OCI-LY1 (cell line): Measurements from ENCODE around the gene FAT1.

ENCODE experiments used
- H2AFZ ChIP-seq: fragments of 200-600 bp; sonication (generic), shearing (Covaris generic); 2 replicates; pipeline ENCODE4 v1.6.0; 2014; ENCODE audit warnings: antibody characterized with exemption, mild to moderate bottlenecking, low read length
- H3F3A ChIP-seq: fragments of 200-600 bp; sonication (generic), shearing (Covaris generic); 2 replicates; pipeline ENCODE4 v1.6.0; 2014; ENCODE audit warnings: mild to moderate bottlenecking, antibody characterized with exemption, low read length, moderate library complexity; ENCODE audit not compliant: insufficient read depth
- H3K27ac ChIP-seq: fragments of 200-600 bp; sonication (generic); 2 replicates; pipeline ENCODE4 v1.5.1; 2014; ENCODE audit warnings: low read length, mixed run types, mild to moderate bottlenecking, low read depth; ENCODE audit not compliant: poor library complexity, severe bottlenecking
- H3K27me3 ChIP-seq: fragments of 200-600 bp; sonication (generic); 2 replicates; pipeline ENCODE4 v1.6.0; 2014; ENCODE audit warnings: antibody characterized with exemption, mild to moderate bottlenecking, low read length, moderate library complexity; ENCODE audit not compliant: insufficient read depth
- H3K36me3 ChIP-seq: fragments of 200-600 bp; sonication (generic); 2 replicates; pipeline ENCODE4 v1.6.1; 2014; ENCODE audit warnings: mild to moderate bottlenecking, antibody characterized with exemption, low read length, moderate library complexity, mixed read lengths; ENCODE audit not compliant: insufficient read depth
- H3K4me1 ChIP-seq: fragments of 200-600 bp; sonication (generic); 2 replicates; pipeline ENCODE4 v1.5.1; 2014; ENCODE audit warnings: mild to moderate bottlenecking, low read length, moderate library complexity; ENCODE audit not compliant: insufficient read depth, severe bottlenecking
- H3K4me2 ChIP-seq: fragments of 200-600 bp; sonication (generic), shearing (Covaris generic); 2 replicates; pipeline ENCODE4 v1.6.1; 2014; ENCODE audit warnings: low read length
- H3K4me3 ChIP-seq: fragments of 200-600 bp; sonication (generic); 2 replicates; pipeline ENCODE4 v1.5.1; 2014; ENCODE audit warnings: low read length, low read depth, mild to moderate bottlenecking, mixed read lengths; ENCODE audit not compliant: poor library complexity, severe bottlenecking
- H3K79me2 ChIP-seq: fragments of 200-600 bp; shearing (Covaris generic); 2 replicates; pipeline ENCODE4 v1.6.1; 2016; ENCODE audit warnings: mixed run types, low read length, mixed read lengths; ENCODE audit not compliant: insufficient read depth
- H3K9ac ChIP-seq: fragments of 200-600 bp; sonication (generic), shearing (Covaris generic); 2 replicates; pipeline ENCODE4 v1.6.1; 2014; ENCODE audit warnings: mild to moderate bottlenecking, low read length, mixed read lengths
- H3K9me2 ChIP-seq: fragments of 200-600 bp; sonication (generic), shearing (Covaris generic); 2 replicates; pipeline ENCODE4 v1.6.1; 2014; ENCODE audit warnings: low read depth, mild to moderate bottlenecking, low read length, mixed read lengths
- H3K9me3 ChIP-seq: fragments of 200-600 bp; shearing (Covaris generic); 2 replicates; pipeline ENCODE4 v1.6.1; 2014; ENCODE audit warnings: low read length, mixed read lengths
- H4K20me1 ChIP-seq: fragments of 200-600 bp; sonication (generic), shearing (Covaris generic); 2 replicates; pipeline ENCODE4 v1.6.0; 2016; ENCODE audit warnings: mild to moderate bottlenecking, low read length; ENCODE audit not compliant: insufficient read depth
- CTCF ChIP-seq: fragments of 200-600 bp; sonication (generic), shearing (Covaris generic); IDR thresholded peaks from 2 replicates; pipeline ENCODE4 v1.5.1; 2017; ENCODE audit warnings: mild to moderate bottlenecking, antibody characterized with exemption, low read length, moderate library complexity, mixed read lengths
- EZH2 ChIP-seq: fragments of 200-600 bp; sonication (generic), shearing (Covaris generic); IDR thresholded peaks from 2 replicates; pipeline ENCODE4 v1.8.0; 2017; ENCODE audit warnings: borderline replicate concordance, mixed run types, mild to moderate bottlenecking, antibody characterized with exemption, low read length, moderate library complexity, mixed read lengths

FAT1 gene

GRCh38 chr4:186702940-186703339 lies 20.7 kb downstream of the FAT1 start:
- Histone ChIP-seq H3K27me3 (no peaks in the 10 kb centered on the region), H3K4me2 (no peak overlapping the region), H3K9me3 (no peaks in the 10 kb centered on the region), H3K36me3 (no peaks in the 10 kb centered on the region), H2AFZ (no peak overlapping the region), H3K4me1 (no peaks in the 10 kb centered on the region), H3K79me2 (no peaks in the 10 kb centered on the region), H3K9ac (no peak overlapping the region), H4K20me1 (no peaks in the 10 kb centered on the region), H3F3A (no peaks in the 10 kb centered on the region), H3K4me3 (no peak overlapping the region), H3K9me2 (no peaks in the 10 kb centered on the region), H3K27ac (no peak overlapping the region)
- no peak for TF ChIP-seq CTCF
- no peak for TF ChIP-seq EZH2

- Histone ChIP-seq H4K20me1 (no peaks in the 10 kb centered on the region), H3F3A (no peaks in the 10 kb centered on the region), H2AFZ (no peak overlapping the region), H3K79me2 (no peaks in the 10 kb centered on the region), H3K4me3 (no peak overlapping the region), H3K9ac (no peak overlapping the region), H3K4me1 (no peaks in the 10 kb centered on the region), H3K36me3 (no peaks in the 10 kb centered on the region), H3K9me3 (no peaks in the 10 kb centered on the region), H3K27ac (no peak overlapping the region), H3K27me3 (no peaks in the 10 kb centered on the region), H3K9me2 (no peaks in the 10 kb centered on the region), H3K4me2 (no peak overlapping the region)
- TF ChIP-seq CTCF (no peak), EZH2 (no peak)
These were observed 21.4 kb downstream of the FAT1 start for GRCh38 chr4:186702297-186702696.

GRCh38 chr4:186701788-186702187 lies 21.9 kb downstream of the FAT1 start:
- no peak overlapping the region for H2AFZ ChIP-seq
- H3K9ac ChIP-seq: no peak overlapping the region
- H3F3A ChIP-seq: no peaks in the 10 kb centered on the region
- H3K79me2 ChIP-seq: no peaks in the 10 kb centered on the region
- no peaks in the 10 kb centered on the region for H3K9me2 ChIP-seq
- H4K20me1 ChIP-seq: no peaks in the 10 kb centered on the region
- H3K9me3 ChIP-seq: no peaks in the 10 kb centered on the region
- H3K4me3 ChIP-seq: no peak overlapping the region
- H3K4me1 ChIP-seq: no peaks in the 10 kb centered on the region
- H3K27me3 ChIP-seq: no peaks in the 10 kb centered on the region
- H3K4me2 ChIP-seq: no peak overlapping the region
- no peak overlapping the region for H3K27ac ChIP-seq
- TF ChIP-seq CTCF (no peak), EZH2 (no peak)
- no peaks in the 10 kb centered on the region for H3K36me3 ChIP-seq
